Activated CD4-positive, CD25-positive, alpha-beta regulatory T cell treated with anti-CD3 and anti-CD28 coated beads, Interleukin-2, amount 50 U/mL, for 24 hours (primary cell): ENCODE data around the gene TKTL2.
"Not testable (repeated sequence)": the region's sequence is repeated elsewhere in the genome, so short reads cannot be mapped to it uniquely, and the experiment has no call there.

ENCODE experiments used
- ATAC-seq, 2 donors: fragments of 150-1000 bp; cut with Tn5 transposase; one replicate each; pipeline ENCODE4 v1.10.0; 2021; ENCODE audit warnings: mild to moderate bottlenecking in 1 of 2, moderate library complexity in 1 of 2

The TKTL2 gene

DNA sequence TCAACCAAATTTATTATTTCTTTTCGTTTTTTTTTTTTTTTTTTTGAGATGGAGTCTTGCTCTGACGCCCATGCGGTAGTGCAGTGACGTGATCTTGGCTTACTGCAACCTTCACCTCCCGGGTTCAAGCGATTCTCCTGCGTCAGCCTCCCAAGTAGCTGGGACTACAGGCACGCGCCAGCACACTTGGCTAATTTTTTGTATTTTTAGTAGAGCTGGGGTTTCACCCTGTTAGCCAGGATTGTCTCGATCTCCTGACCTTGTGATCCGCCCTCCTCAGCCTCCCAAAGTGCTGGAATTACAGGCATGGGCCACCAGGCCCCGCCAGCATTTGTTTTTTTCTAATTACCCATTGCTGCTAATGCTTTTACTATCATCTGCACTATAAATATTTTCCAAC lies 26.5 kb downstream of the TKTL2 start:
- not testable (repeated sequence) for ATAC-seq

DNA sequence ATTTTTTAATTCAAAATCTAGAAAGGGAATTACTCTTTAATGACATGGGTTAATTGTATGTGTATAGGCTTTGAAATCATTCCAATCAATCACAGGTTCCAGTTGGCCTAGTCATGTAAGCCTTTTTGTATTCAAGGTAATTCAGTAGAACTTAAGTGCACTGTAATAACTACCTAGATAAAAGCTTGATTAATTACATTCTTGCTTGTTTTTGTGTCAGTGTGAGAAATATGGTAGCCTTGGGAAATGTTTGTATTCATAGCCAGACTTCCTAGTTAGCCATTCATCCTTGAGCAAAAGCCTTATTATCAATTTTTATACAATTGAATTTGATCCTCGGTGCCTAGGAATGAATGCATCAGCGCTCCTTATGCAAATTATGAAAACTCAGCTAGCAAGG lies 33.5 kb downstream of the TKTL2 start:
- ATAC-seq = no peak
